ENCODE data around the gene SPEM2. TPM values are rescaled to one million over a fixed set of nuclear protein-coding genes. Genes with fewer than 3 reads are reported as not detected.
"Not testable (repeated sequence)": the region's sequence is repeated elsewhere in the genome, so short reads cannot be mapped to it uniquely, and the experiment has no call there.

SPEM2 gene
- total RNA-seq, 1 experiment from 2014 or later = not detected

GRCh38 chr17:7442142-7442541 lies 16.7 kb downstream of the SPEM2 start:
- no peak for DNase-seq (ENCODE audit: low read depth)

GRCh38 chr17:7443499-7444485 lies 18.4 kb downstream of the SPEM2 start:
- peak; percentile 38 for DNase-seq (ENCODE audit: low read depth)

GRCh38 chr17:7444682-7445618 lies 19.5 kb downstream of the SPEM2 start, which contains the start of gene CHRNB1:
Gene CHRNB1 (plus strand): TSS chr17:7445061. CDS start chr17:7445128, 67 bp downstream.
- peak; percentile 72 for DNase-seq (ENCODE audit: low read depth)

- DNase-seq (ENCODE audit: low read depth) = no peak
These were observed 20.2 kb downstream of the SPEM2 start for GRCh38 chr17:7445619-7445968.

GRCh38 chr17:7448461-7448860 lies 23.0 kb downstream of the SPEM2 start:
- DNase-seq (ENCODE audit: low read depth) = no peak

GRCh38 chr17:7459961-7460545 lies 34.6 kb downstream of the SPEM2 start:
- DNase-seq (ENCODE audit: low read depth) = no peak

GRCh38 chr17:7460850-7461660 lies 35.6 kb downstream of the SPEM2 start:
- no peak for DNase-seq (ENCODE audit: low read depth)

- DNase-seq (ENCODE audit: low read depth) = no peak
These were observed 37.3 kb downstream of the SPEM2 start for GRCh38 chr17:7462474-7463371.

GRCh38 chr17:7463372-7463846 lies 38.0 kb downstream of the SPEM2 start:
- DNase-seq (ENCODE audit: low read depth) = no peak

- DNase-seq (ENCODE audit: low read depth) = no peak
These were observed 38.7 kb downstream of the SPEM2 start for GRCh38 chr17:7464081-7464480.

- no peak for DNase-seq (ENCODE audit: low read depth)
These were observed 40.3 kb downstream of the SPEM2 start for GRCh38 chr17:7465597-7466275.

- DNase-seq (ENCODE audit: low read depth) = no peak
These were observed 40.9 kb downstream of the SPEM2 start for GRCh38 chr17:7466318-7466638.

- DNase-seq (ENCODE audit: low read depth) = no peak
These were observed 41.4 kb downstream of the SPEM2 start for GRCh38 chr17:7466639-7467341.

- no peak for DNase-seq (ENCODE audit: low read depth)
These were observed 42.1 kb downstream of the SPEM2 start for GRCh38 chr17:7467498-7467897.

- no peak for DNase-seq (ENCODE audit: low read depth)
These were observed 42.9 kb downstream of the SPEM2 start for GRCh38 chr17:7468290-7468689.

- DNase-seq (ENCODE audit: low read depth) = no peak
These were observed 43.5 kb downstream of the SPEM2 start for GRCh38 chr17:7468804-7469389.

GRCh38 chr17:7469843-7470242 lies 44.4 kb downstream of the SPEM2 start:
- not testable (repeated sequence) for DNase-seq (ENCODE audit: low read depth)

GRCh38 chr17:7470457-7470973 lies 45.1 kb downstream of the SPEM2 start:
- not testable (repeated sequence) for DNase-seq (ENCODE audit: low read depth)
